SK-N-SH (cell line): ENCODE measurements around the gene RPS6KA2. TPM values are rescaled to one million over a fixed set of nuclear protein-coding genes. Genes with fewer than 3 reads are reported as not detected.

Experiments
- CTCF ChIA-PET: fragments of 300-600, 350-600 bp; formaldehyde crosslinking; extraction: SDS; loops from one replicate; lab custom pipeline; 2021; lab: Yijun Ruan, JAX
- POLR2A ChIA-PET: fragments of 350-600 bp; sonication (Branson Sonifier 250); formaldehyde crosslinking; extraction: SDS; loops from one replicate; lab custom pipeline; 2020; ENCODE audit warnings: antibody characterized with exemption, inconsistent platforms; lab: Yijun Ruan, JAX
- DNase-seq: peaks from one replicate; pipeline ENCODE4 v3.0.0; 2012
- H2AFZ ChIP-seq: fragments of 200-600 bp; sonication (generic); 2 replicates; pipeline ENCODE4 v1.8.1; 2016; ENCODE audit warnings: antibody characterized with exemption, mild to moderate bottlenecking, low read depth
- H3F3A ChIP-seq: fragments of 200-600 bp; sonication (generic); replicated peaks from 2 replicates; pipeline ENCODE3; 2016; ENCODE audit warnings: antibody characterized with exemption, mild to moderate bottlenecking; ENCODE audit not compliant: insufficient read depth
- H3K27ac ChIP-seq, 2 experiments: fragments of 200-500 bp in 1 of 2; fragments of 200-600 bp in 1 of 2; sonication (Bioruptor generic) in 1 of 2; sonication (generic), shearing (Covaris generic) in 1 of 2; 2 replicates each; pipeline versions ENCODE4 v1.5.1 to v1.6.1; 2014 to 2016; ENCODE audit warnings: low read depth in 2 of 2, inconsistent platforms in 1 of 2, low read length in 1 of 2, mild to moderate bottlenecking in 1 of 2, mixed read lengths in 1 of 2
- H3K27me3 ChIP-seq: fragments of 200-600 bp; sonication (generic), shearing (Covaris generic); 2 replicates; pipeline ENCODE4 v1.6.1; 2016; ENCODE audit warnings: mixed run types; ENCODE audit not compliant: insufficient read depth
- H3K36me3 ChIP-seq, 2 experiments: fragments of 200-500 bp in 1 of 2; fragments of 200-600 bp in 1 of 2; sonication (Bioruptor generic) in 1 of 2; sonication (generic) in 1 of 2; replicated peaks in 1 of 2; 2 replicates each; pipeline versions ENCODE3 to v1.5.1; 2014 to 2016; ENCODE audit warnings: low read length in 1 of 2, mild to moderate bottlenecking in 1 of 2; ENCODE audit not compliant: insufficient read depth in 2 of 2, control insufficient read depth in 1 of 2
- H3K4me1 ChIP-seq, 2 experiments: fragments of 200-500 bp in 1 of 2; fragments of 200-600 bp in 1 of 2; sonication (Bioruptor generic) in 1 of 2; sonication (generic), shearing (Covaris generic) in 1 of 2; 2 replicates each; pipeline versions ENCODE4 v1.5.1 to v1.6.1; 2014 to 2016; ENCODE audit warnings: low read depth in 1 of 2, low read length in 1 of 2, mixed run types in 1 of 2; ENCODE audit not compliant: insufficient read depth in 2 of 2, control insufficient read depth in 1 of 2
- H3K4me2 ChIP-seq: fragments of 200-600 bp; sonication (generic), shearing (Covaris generic); 2 replicates; pipeline ENCODE4 v1.6.1; 2017; ENCODE audit warnings: mixed run types
- H3K4me3 ChIP-seq, 2 experiments: fragments of 200-500 bp in 1 of 2; fragments of 200-600 bp in 1 of 2; sonication (Bioruptor generic) in 1 of 2; sonication (generic), shearing (Covaris generic) in 1 of 2; 2 replicates each; pipeline versions ENCODE4 v1.5.1 to v1.8.1; 2014 to 2016; ENCODE audit warnings: low read depth in 2 of 2, inconsistent platforms in 1 of 2, low read length in 1 of 2, mild to moderate bottlenecking in 1 of 2, mixed read lengths in 1 of 2, moderate library complexity in 1 of 2
- H3K79me2 ChIP-seq: fragments of 200-600 bp; sonication (generic); 2 replicates; pipeline ENCODE4 v1.8.1; 2017; ENCODE audit warnings: mild to moderate bottlenecking; ENCODE audit not compliant: insufficient read depth
- H3K9ac ChIP-seq: fragments of 200-600 bp; sonication (generic); 2 replicates; pipeline ENCODE4 v1.6.1; 2017; ENCODE audit warnings: mixed run types
- H3K9me2 ChIP-seq: fragments of 200-600 bp; sonication (generic); 2 replicates; pipeline ENCODE4 v1.6.1; 2017; ENCODE audit warnings: mixed run types
- H3K9me3 ChIP-seq: fragments of 200-600 bp; sonication (generic); 2 replicates; pipeline ENCODE4 v1.6.1; 2017; ENCODE audit warnings: mixed run types, mild to moderate bottlenecking, moderate library complexity
- H4K20me1 ChIP-seq: fragments of 200-600 bp; sonication (generic); 2 replicates; pipeline ENCODE4 v1.6.1; 2017; ENCODE audit warnings: mild to moderate bottlenecking, mixed run types; ENCODE audit not compliant: insufficient read depth
- CHD2 ChIP-seq: fragments of 150-350 bp; IDR thresholded peaks from 2 replicates; pipeline ENCODE4 v1.6.1; 2018; ENCODE audit warnings: low read length; ENCODE audit not compliant: partially characterized antibody
- FOSL2 ChIP-seq: IDR thresholded peaks from 2 replicates; pipeline ENCODE4 v1.4.0; 2012; ENCODE audit warnings: low read depth, mild to moderate bottlenecking, moderate library complexity, borderline replicate concordance
- FOXJ3 ChIP-seq: sonication (generic); formaldehyde crosslinking; IDR thresholded peaks from 2 replicates; pipeline ENCODE4 v1.5.1; 2020; ENCODE audit warnings: mild to moderate bottlenecking, missing genetic modification reagents
- GABPA ChIP-seq: IDR thresholded peaks from 2 replicates; pipeline ENCODE4 v1.4.0; 2012; ENCODE audit warnings: low read depth, mild to moderate bottlenecking
- GATA2 ChIP-seq: sonication (generic); formaldehyde crosslinking; IDR thresholded peaks from 2 replicates; pipeline ENCODE4 v1.5.0; 2020; ENCODE audit warnings: mild to moderate bottlenecking, missing genetic modification reagents
- MXI1 ChIP-seq: IDR thresholded peaks from 2 replicates; pipeline ENCODE4 v1.6.1; 2012; ENCODE audit warnings: mild to moderate bottlenecking, low read depth, low read length, improper control_type of control experiment
- NFIC ChIP-seq: IDR thresholded peaks from 2 replicates; pipeline ENCODE4 v1.4.0; 2012; ENCODE audit warnings: borderline replicate concordance
- NRF1 ChIP-seq: IDR thresholded peaks from 2 replicates; pipeline ENCODE4 v1.6.1; 2012; ENCODE audit warnings: low read depth, mild to moderate bottlenecking, low read length
- RAD21 ChIP-seq: IDR thresholded peaks from 2 replicates; pipeline ENCODE4 v1.6.1; 2012; ENCODE audit warnings: mild to moderate bottlenecking, low read length
- RCOR1 ChIP-seq: fragments of 150-350 bp; IDR thresholded peaks from 2 replicates; pipeline ENCODE4 v1.6.1; 2017; ENCODE audit warnings: antibody characterized with exemption, low read length
- SMC3 ChIP-seq: IDR thresholded peaks from 2 replicates; pipeline ENCODE4 v1.6.1; 2012; ENCODE audit warnings: low read depth, low read length, improper control_type of control experiment
- TAF1 ChIP-seq: IDR thresholded peaks from 2 replicates; pipeline ENCODE4 v1.6.1; 2012; ENCODE audit warnings: low read depth, mild to moderate bottlenecking, low read length, moderate library complexity, borderline replicate concordance
- YY1 ChIP-seq: IDR thresholded peaks from 2 replicates; pipeline ENCODE4 v1.4.0; 2012; ENCODE audit warnings: low read depth, mild to moderate bottlenecking
- WGBS: methylation state at CpG from one replicate; pipeline ENCODE4 v1.1.6; 2017; ENCODE audit warnings: low lambda C conversion rate; 5-methylcytosine and 5-hydroxymethylcytosine counted together
- polyA plus RNA-seq, 3 experiments: library from polyadenylated mRNA; depleted of rRNA; stranded (reverse); fragments of >200 nt; gene quantifications; 2 replicates each; pipeline ENCODE4 v1.2.3, GENCODE V29; 2012
- TF ChIP-seq, protein P1 (sequence below): IDR thresholded peaks from 2 replicates; pipeline ENCODE4; 2012
- TF ChIP-seq, protein P2 (sequence below): IDR thresholded peaks from 2 replicates; pipeline ENCODE4 v1.6.1; 2012; ENCODE audit warnings: mild to moderate bottlenecking, low read depth, low read length, moderate library complexity
- TF ChIP-seq, protein P3 (sequence below): fragments of 200-600 bp; sonication (generic); IDR thresholded peaks from 2 replicates; pipeline ENCODE4 v1.6.1; 2017; ENCODE audit warnings: antibody characterized with exemption, mild to moderate bottlenecking, moderate library complexity
- TF ChIP-seq, protein P4 (sequence below): fragments of 150-350 bp; IDR thresholded peaks from 2 replicates; pipeline ENCODE4 v1.6.1; 2017; ENCODE audit warnings: antibody characterized with exemption, low read length, low read depth, borderline replicate concordance

RPS6KA2 gene
- polyA plus RNA-seq, 1 of the 3 experiments (the other 2 are of a cell fraction), result 59.5 TPM

DNA sequence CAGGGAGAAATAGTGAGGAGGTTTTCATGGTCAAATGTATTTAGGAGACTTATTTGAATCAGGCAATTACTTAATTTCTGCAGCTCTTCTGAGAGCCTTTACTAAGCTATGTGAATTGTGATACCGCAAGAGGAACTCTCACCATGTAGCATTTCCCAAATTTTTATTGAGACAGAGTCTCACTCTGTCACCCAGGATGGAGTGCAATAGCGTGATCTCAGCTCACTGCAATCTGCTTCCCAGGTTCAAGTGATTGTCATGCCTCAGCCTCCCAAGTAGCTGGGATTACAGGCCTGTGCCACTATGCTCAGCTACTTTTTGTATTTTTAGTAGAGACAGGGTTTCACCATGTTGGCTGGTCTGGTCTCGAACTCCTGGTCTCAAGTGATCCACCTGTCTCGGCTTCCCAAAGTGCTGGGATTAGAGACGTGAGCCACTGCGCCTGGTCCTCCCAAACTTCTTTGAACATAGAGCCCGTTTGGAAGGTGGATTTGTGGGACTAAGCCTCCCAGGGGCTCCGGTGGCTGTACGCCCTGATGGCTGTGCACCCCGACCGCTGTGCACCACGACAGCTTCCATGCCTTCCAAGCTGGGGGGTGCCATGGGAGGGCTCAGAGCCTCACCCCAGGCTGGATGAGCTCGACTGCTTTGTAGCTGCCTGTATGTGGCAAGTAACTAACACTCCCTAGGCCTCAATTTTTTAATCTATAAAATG, 238.6 kb downstream of the RPS6KA2 start:
- Histone ChIP-seq H2AFZ (no peak overlapping the region), H3K36me3 (no peaks in the 10 kb centered on the region), H3K79me2 (no peaks in the 10 kb centered on the region), H3K4me3 (no peak overlapping the region), H3K27me3 (no peaks in the 10 kb centered on the region), H3K27ac (no peak overlapping the region), H3F3A (peaks cover 14% of the 10 kb centered on the region)
- DNase-seq, result no peak
- ChIA-PET POLR2A (no interaction called here), CTCF (interaction anchor here (1.0 to 2.1 kb wide), 4 partner anchors 11 to 113 kb away, joined by 3 to 15 read pairs (median 6); no protein-coding TSS in a partner anchor)
- 83% methylated on average over 13 of the region's 13 CpGs for WGBS
- TF ChIP-seq NFIC (no peak), NRF1 (no peak), TAF1 (no peak), RAD21 (no peak), FOSL2 (no peak)
- TF ChIP-seq, protein P1, sequence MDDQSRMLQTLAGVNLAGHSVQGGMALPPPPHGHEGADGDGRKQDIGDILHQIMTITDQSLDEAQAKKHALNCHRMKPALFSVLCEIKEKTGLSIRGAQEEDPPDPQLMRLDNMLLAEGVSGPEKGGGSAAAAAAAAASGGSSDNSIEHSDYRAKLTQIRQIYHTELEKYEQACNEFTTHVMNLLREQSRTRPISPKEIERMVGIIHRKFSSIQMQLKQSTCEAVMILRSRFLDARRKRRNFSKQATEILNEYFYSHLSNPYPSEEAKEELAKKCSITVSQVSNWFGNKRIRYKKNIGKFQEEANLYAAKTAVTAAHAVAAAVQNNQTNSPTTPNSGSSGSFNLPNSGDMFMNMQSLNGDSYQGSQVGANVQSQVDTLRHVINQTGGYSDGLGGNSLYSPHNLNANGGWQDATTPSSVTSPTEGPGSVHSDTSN, result no peak
- TF ChIP-seq, all 33 proteins: peak for 0
- Histone ChIP-seq H4K20me1 (no peaks in the 10 kb centered on the region), H3K9me2 (0 out of 2 replicates have a peak, but pooled peaks cover 3% of the 10 kb centered on the region), H3K4me1 (no peaks in the 10 kb centered on the region), H3K9me3 (no peaks in the 10 kb centered on the region), H3K9ac (no peak overlapping the region), H3K4me2 (no peak overlapping the region)

DNA sequence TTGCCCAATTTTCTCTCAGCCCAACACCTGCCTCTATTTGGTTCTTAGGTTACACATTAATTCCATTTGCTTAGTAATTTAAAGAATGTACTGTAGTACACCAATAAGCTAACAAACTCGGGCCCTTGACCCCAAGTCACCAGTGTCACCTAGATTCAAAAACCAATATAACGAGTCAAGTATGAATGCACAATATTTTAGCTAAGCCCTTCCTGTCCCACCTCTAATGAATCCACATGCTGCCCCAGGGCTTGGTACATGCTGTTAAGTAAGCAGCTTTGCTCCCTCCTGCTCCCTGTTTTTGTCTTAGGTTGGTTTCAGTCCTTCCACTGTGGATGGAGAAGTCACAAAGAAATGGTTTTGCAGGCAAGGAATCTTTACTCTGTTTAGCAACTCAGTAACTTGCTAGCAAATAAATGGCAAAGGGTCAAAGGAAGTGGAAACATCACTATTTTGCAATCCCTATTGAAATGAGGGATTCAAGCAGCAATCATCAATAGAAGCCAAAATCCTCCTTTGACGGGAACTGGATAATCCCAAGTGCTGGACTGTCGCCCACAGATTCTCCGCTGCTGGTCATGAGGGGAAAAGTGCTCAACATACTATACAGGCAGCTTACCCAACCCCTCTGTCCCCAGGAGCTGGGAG, 239.3 kb downstream of the RPS6KA2 start:
- H3K4me2 ChIP-seq, result no peak overlapping the region
- H3K9me2 ChIP-seq, result 0 out of 2 replicates have a peak, but pooled peaks cover 3% of the 10 kb centered on the region
- H3K79me2 ChIP-seq, result no peaks in the 10 kb centered on the region
- no peaks in the 10 kb centered on the region for H3K36me3 ChIP-seq
- no peaks in the 10 kb centered on the region for H3K27me3 ChIP-seq
- DNase-seq, result no peak
- ChIA-PET CTCF (interaction anchor here (1.1 to 2.4 kb wide), 4 partner anchors 11 to 112 kb away, joined by 3 to 15 read pairs (median 7); no protein-coding TSS in a partner anchor), POLR2A (no interaction called here)
- no peaks in the 10 kb centered on the region for H3K9me3 ChIP-seq
- H3K4me3 ChIP-seq, result no peak overlapping the region
- H3K27ac ChIP-seq, result no peak overlapping the region
- H3K4me1 ChIP-seq, result no peaks in the 10 kb centered on the region
- H3K9ac ChIP-seq, result no peak overlapping the region
- 78% methylated on average over 5 of the region's 5 CpGs for WGBS
- no peaks in the 10 kb centered on the region for H4K20me1 ChIP-seq
- peaks cover 16% of the 10 kb centered on the region for H3F3A ChIP-seq
- no peak overlapping the region for H2AFZ ChIP-seq
- no peak for TF ChIP-seq YY1
- TF ChIP-seq, protein P2, sequence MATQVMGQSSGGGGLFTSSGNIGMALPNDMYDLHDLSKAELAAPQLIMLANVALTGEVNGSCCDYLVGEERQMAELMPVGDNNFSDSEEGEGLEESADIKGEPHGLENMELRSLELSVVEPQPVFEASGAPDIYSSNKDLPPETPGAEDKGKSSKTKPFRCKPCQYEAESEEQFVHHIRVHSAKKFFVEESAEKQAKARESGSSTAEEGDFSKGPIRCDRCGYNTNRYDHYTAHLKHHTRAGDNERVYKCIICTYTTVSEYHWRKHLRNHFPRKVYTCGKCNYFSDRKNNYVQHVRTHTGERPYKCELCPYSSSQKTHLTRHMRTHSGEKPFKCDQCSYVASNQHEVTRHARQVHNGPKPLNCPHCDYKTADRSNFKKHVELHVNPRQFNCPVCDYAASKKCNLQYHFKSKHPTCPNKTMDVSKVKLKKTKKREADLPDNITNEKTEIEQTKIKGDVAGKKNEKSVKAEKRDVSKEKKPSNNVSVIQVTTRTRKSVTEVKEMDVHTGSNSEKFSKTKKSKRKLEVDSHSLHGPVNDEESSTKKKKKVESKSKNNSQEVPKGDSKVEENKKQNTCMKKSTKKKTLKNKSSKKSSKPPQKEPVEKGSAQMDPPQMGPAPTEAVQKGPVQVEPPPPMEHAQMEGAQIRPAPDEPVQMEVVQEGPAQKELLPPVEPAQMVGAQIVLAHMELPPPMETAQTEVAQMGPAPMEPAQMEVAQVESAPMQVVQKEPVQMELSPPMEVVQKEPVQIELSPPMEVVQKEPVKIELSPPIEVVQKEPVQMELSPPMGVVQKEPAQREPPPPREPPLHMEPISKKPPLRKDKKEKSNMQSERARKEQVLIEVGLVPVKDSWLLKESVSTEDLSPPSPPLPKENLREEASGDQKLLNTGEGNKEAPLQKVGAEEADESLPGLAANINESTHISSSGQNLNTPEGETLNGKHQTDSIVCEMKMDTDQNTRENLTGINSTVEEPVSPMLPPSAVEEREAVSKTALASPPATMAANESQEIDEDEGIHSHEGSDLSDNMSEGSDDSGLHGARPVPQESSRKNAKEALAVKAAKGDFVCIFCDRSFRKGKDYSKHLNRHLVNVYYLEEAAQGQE, result no peak
- TF ChIP-seq, protein P3, sequence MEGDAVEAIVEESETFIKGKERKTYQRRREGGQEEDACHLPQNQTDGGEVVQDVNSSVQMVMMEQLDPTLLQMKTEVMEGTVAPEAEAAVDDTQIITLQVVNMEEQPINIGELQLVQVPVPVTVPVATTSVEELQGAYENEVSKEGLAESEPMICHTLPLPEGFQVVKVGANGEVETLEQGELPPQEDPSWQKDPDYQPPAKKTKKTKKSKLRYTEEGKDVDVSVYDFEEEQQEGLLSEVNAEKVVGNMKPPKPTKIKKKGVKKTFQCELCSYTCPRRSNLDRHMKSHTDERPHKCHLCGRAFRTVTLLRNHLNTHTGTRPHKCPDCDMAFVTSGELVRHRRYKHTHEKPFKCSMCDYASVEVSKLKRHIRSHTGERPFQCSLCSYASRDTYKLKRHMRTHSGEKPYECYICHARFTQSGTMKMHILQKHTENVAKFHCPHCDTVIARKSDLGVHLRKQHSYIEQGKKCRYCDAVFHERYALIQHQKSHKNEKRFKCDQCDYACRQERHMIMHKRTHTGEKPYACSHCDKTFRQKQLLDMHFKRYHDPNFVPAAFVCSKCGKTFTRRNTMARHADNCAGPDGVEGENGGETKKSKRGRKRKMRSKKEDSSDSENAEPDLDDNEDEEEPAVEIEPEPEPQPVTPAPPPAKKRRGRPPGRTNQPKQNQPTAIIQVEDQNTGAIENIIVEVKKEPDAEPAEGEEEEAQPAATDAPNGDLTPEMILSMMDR, result no peak
- TF ChIP-seq, protein P4, sequence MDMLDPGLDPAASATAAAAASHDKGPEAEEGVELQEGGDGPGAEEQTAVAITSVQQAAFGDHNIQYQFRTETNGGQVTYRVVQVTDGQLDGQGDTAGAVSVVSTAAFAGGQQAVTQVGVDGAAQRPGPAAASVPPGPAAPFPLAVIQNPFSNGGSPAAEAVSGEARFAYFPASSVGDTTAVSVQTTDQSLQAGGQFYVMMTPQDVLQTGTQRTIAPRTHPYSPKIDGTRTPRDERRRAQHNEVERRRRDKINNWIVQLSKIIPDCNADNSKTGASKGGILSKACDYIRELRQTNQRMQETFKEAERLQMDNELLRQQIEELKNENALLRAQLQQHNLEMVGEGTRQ, result no peak
- no peak for TF ChIP-seq MXI1
- TF ChIP-seq, protein P1, result no peak
- TF ChIP-seq GATA2 (CRISPR knock-in tag), result no peak
- no peak for TF ChIP-seq FOXJ3 (CRISPR knock-in tag)
- no peak for TF ChIP-seq GABPA
- TF ChIP-seq RCOR1, result no peak
- TF ChIP-seq NRF1, result no peak
- no peak for TF ChIP-seq SMC3
- TF ChIP-seq CHD2, result no peak
